ENCODE data around the gene SLX4IP.

DNA sequence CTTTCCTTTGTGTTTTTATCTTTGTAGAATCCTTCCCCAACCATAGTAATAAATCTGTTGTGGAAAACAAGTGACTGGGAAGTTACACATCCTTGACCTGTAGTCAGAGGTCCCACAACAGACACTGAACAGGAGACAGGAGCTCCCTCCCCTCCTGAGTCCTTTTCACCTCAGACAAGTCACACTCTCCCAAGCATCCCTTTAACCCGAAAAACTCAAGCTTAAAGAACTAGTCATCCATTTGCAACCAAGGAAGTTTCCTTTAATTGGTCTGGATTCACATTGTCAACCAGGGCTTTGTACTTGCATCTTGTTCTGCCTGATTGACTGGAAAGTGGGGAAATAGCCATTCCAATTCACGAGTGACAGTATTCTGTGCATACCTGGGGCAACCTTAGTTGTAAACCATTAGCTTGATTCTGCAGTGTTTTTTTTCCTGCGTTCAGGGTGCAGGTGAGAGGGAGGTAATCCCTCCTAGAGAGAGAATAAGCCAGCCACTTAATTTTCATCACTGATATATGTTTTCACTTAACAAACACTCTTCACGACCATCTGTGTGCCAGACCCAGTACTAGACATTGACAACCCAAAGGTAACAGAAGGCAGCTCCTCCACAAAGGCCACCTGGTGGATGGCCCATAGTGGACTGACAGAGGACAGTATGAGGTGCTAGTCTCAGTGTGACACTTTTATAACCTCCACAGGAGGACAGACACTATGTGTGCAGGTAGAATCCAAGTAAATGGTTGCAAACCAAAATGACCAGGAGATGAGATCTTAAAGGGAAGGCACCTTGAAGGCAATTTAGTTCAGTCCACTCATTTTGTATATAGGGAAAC is 112.4 kb downstream of the SLX4IP start:
- TF ChIP-seq POLR2AphosphoS5 (IDR thresholded peaks at IDR 0.05; ENCODE audit: borderline replicate concordance, low read depth, low read length): no peak
- no peak for TF ChIP-seq EZH2 (IDR thresholded peaks at IDR 0.05)

All from SK-N-MC (cell line).